SW480 (cell line): ENCODE measurements around the gene KLHL30.

Experiments used
- DNase-seq: peaks from one replicate; pipeline ENCODE4 v3.0.0-alpha.2; 2016; ENCODE audit warnings: low spot score

The KLHL30 gene

GRCh38 chr2:238187618-238188548 is 49.4 kb downstream of the KLHL30 start:
- no peak for DNase-seq

DNA sequence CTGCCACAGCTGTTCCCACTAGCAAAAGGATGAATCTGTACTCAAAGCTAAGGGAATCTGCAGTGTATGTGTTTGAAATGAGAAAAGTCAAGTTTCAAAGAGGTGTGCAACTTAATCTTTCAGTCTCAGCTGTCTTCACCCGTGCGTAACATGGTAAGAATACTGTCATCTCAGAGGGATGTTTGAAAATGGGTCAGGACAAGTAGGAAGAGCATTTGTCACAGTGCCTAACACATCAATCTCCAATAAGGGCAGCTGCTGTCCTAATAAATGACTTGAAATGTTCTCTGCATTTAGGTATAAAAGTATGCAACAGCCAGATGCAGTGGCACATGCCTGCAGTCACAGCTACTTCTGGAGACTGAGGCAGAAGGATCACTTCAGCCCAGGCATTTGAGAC is 52.0 kb downstream of the KLHL30 start:
- no peak for DNase-seq
